Stimulated activated CD4-positive, alpha-beta T cell treated with anti-CD3 and anti-CD28 coated beads, Interleukin-4, amount 100 ng/mL, for 1 hour (primary cell): ENCODE measurements around the gene MDFIC.

Source experiments
- DNase-seq: peaks from one replicate; pipeline ENCODE4 v3.0.0-alpha.2; 2020

The MDFIC gene

GRCh38 chr7:114957444-114957843 lies 35.5 kb downstream of the MDFIC start:
- no peak for DNase-seq

GRCh38 chr7:114959931-114960330 lies 38.0 kb downstream of the MDFIC start:
- no peak for DNase-seq

GRCh38 chr7:114962441-114962840 lies 40.5 kb downstream of the MDFIC start:
- DNase-seq: no peak

GRCh38 chr7:114966156-114966555 lies 44.3 kb downstream of the MDFIC start:
- no peak for DNase-seq

- DNase-seq: no peak
These were observed 47.2 kb downstream of the MDFIC start for GRCh38 chr7:114969096-114969495.

GRCh38 chr7:114970308-114970707 lies 48.4 kb downstream of the MDFIC start:
- DNase-seq: no peak

- no peak for DNase-seq
These were observed 48.8 kb downstream of the MDFIC start for GRCh38 chr7:114970732-114971131.

- DNase-seq: no peak
These were observed 50.7 kb downstream of the MDFIC start for GRCh38 chr7:114972567-114972966.

- no peak for DNase-seq
These were observed 51.3 kb downstream of the MDFIC start for GRCh38 chr7:114973147-114973546.

GRCh38 chr7:114975401-114975800 lies 53.5 kb downstream of the MDFIC start:
- DNase-seq: no peak

- no peak for DNase-seq
These were observed 54.8 kb downstream of the MDFIC start for GRCh38 chr7:114976666-114977065.

- DNase-seq: no peak
These were observed 55.4 kb downstream of the MDFIC start for GRCh38 chr7:114977277-114977676.

GRCh38 chr7:114979388-114979787 lies 57.5 kb downstream of the MDFIC start:
- no peak for DNase-seq

- DNase-seq: no peak
These were observed 58.1 kb downstream of the MDFIC start for GRCh38 chr7:114979803-114980507.

GRCh38 chr7:114981323-114981722 lies 59.4 kb downstream of the MDFIC start:
- no peak for DNase-seq

- DNase-seq: no peak
These were observed 63.3 kb downstream of the MDFIC start for GRCh38 chr7:114985116-114985715.

- DNase-seq: no peak
These were observed 64.6 kb downstream of the MDFIC start for GRCh38 chr7:114986190-114987180.

GRCh38 chr7:114988026-114988425 lies 66.1 kb downstream of the MDFIC start:
- DNase-seq: no peak

GRCh38 chr7:114988755-114989375 lies 67.0 kb downstream of the MDFIC start:
- no peak for DNase-seq

GRCh38 chr7:114989531-114989930 lies 67.6 kb downstream of the MDFIC start:
- no peak for DNase-seq

GRCh38 chr7:114997487-114998404 lies 75.9 kb downstream of the MDFIC start:
- DNase-seq: no peak

GRCh38 chr7:115004121-115004520 lies 82.2 kb downstream of the MDFIC start:
- DNase-seq: no peak
